HEK293 (cell line): Measurements from ENCODE around the gene FILIP1.

Source experiments
- BCL6B ChIP-seq: fragments of 450-650 bp; formaldehyde crosslinking; IDR thresholded peaks from 2 replicates; pipeline ENCODE4 v1.5.1; 2017; ENCODE audit warnings: missing biosample characterization, missing genetic modification characterization
- GLI4 ChIP-seq: fragments of 450-650 bp; formaldehyde crosslinking; IDR thresholded peaks from 2 replicates; pipeline ENCODE4 v1.5.1; 2016; ENCODE audit warnings: missing biosample characterization, missing genetic modification characterization
- HOXC10 ChIP-seq: sonication (generic); formaldehyde crosslinking; IDR thresholded peaks from 2 replicates; pipeline ENCODE4 v1.8.1; 2023; ENCODE audit warnings: mild to moderate bottlenecking, missing genetic modification reagents
- KLF8 ChIP-seq: fragments of 450-650 bp; formaldehyde crosslinking; IDR thresholded peaks from 2 replicates; pipeline ENCODE4 v1.5.1; 2016; ENCODE audit warnings: missing biosample characterization, missing genetic modification characterization
- REPIN1 ChIP-seq: fragments of 450-650 bp; formaldehyde crosslinking; IDR thresholded peaks from 2 replicates; pipeline ENCODE4 v1.5.1; 2017; ENCODE audit warnings: missing biosample characterization, missing genetic modification characterization, low read depth
- SETDB1 ChIP-seq: IDR thresholded peaks from one replicate; pipeline ENCODE4 v1.6.1; 2017; ENCODE audit warnings: mild to moderate bottlenecking, low read length, moderate library complexity, mixed read lengths; ENCODE audit not compliant: insufficient read length
- TCF7L2 ChIP-seq: IDR thresholded peaks from 2 replicates; pipeline ENCODE4 v1.6.1; 2011; ENCODE audit warnings: low read depth, mild to moderate bottlenecking, inconsistent platforms, low read length, moderate library complexity, borderline replicate concordance
- WT1 ChIP-seq: fragments of 450-650 bp; formaldehyde crosslinking; IDR thresholded peaks from 2 replicates; pipeline ENCODE4 v1.5.1; 2016; ENCODE audit warnings: missing biosample characterization, missing genetic modification characterization
- ZNF114 ChIP-seq: fragments of 450-650 bp; formaldehyde crosslinking; IDR thresholded peaks from 2 replicates; pipeline ENCODE4 v1.5.0; 2017; ENCODE audit warnings: missing biosample characterization, missing genetic modification characterization
- ZNF132 ChIP-seq: fragments of 450-650 bp; formaldehyde crosslinking; IDR thresholded peaks from 2 replicates; pipeline ENCODE4 v1.5.1; 2017; ENCODE audit warnings: missing biosample characterization, missing genetic modification characterization, borderline replicate concordance
- ZNF138 ChIP-seq: fragments of 450-650 bp; formaldehyde crosslinking; IDR thresholded peaks from 2 replicates; pipeline ENCODE4 v1.5.1; 2016; ENCODE audit warnings: missing biosample characterization, missing genetic modification characterization, borderline replicate concordance
- ZNF148 ChIP-seq: fragments of 450-650 bp; formaldehyde crosslinking; IDR thresholded peaks from 2 replicates; pipeline ENCODE4 v1.5.0; 2017; ENCODE audit warnings: missing biosample characterization, missing genetic modification characterization, borderline replicate concordance
- ZNF19 ChIP-seq: fragments of 450-650 bp; formaldehyde crosslinking; IDR thresholded peaks from 2 replicates; pipeline ENCODE4; 2016; ENCODE audit warnings: missing biosample characterization, missing genetic modification characterization, low read depth
- ZNF223 ChIP-seq: fragments of 450-650 bp; formaldehyde crosslinking; IDR thresholded peaks from 2 replicates; pipeline ENCODE4 v1.5.1; 2016; ENCODE audit warnings: missing biosample characterization, missing genetic modification characterization
- ZNF362 ChIP-seq: fragments of 450-650 bp; formaldehyde crosslinking; IDR thresholded peaks from 2 replicates; pipeline ENCODE4 v1.5.1; 2016; ENCODE audit warnings: missing biosample characterization, missing genetic modification characterization
- ZNF366 ChIP-seq: fragments of 450-650 bp; formaldehyde crosslinking; conservative IDR thresholded peaks from 2 replicates; pipeline ENCODE4 v1.5.1; 2016; ENCODE audit warnings: missing biosample characterization, missing genetic modification characterization
- ZNF394 ChIP-seq: fragments of 450-650 bp; formaldehyde crosslinking; IDR thresholded peaks from 2 replicates; pipeline ENCODE4 v1.5.1; 2016; ENCODE audit warnings: missing biosample characterization, missing genetic modification characterization, mild to moderate bottlenecking, moderate library complexity, borderline replicate concordance
- ZNF404 ChIP-seq: fragments of 450-650 bp; formaldehyde crosslinking; IDR thresholded peaks from 2 replicates; pipeline ENCODE4 v1.5.1; 2017; ENCODE audit warnings: missing biosample characterization, missing genetic modification characterization
- ZNF416 ChIP-seq: fragments of 450-650 bp; formaldehyde crosslinking; IDR thresholded peaks from 2 replicates; pipeline ENCODE4 v1.5.1; 2016; ENCODE audit warnings: missing biosample characterization, missing genetic modification characterization
- ZNF513 ChIP-seq: fragments of 450-650 bp; IDR thresholded peaks from 2 replicates; pipeline ENCODE4 v1.5.1; 2018; ENCODE audit warnings: missing biosample characterization, missing genetic modification characterization
- ZNF514 ChIP-seq: fragments of 450-650 bp; formaldehyde crosslinking; IDR thresholded peaks from 2 replicates; pipeline ENCODE4 v1.5.1; 2016; ENCODE audit warnings: missing biosample characterization, missing genetic modification characterization
- ZNF529 ChIP-seq: fragments of 450-650 bp; formaldehyde crosslinking; IDR thresholded peaks from 2 replicates; pipeline ENCODE4 v1.5.1; 2017; ENCODE audit warnings: missing genetic modification characterization, missing biosample characterization; ENCODE audit not compliant: insufficient replicate concordance
- ZNF548 ChIP-seq: fragments of 450-650 bp; formaldehyde crosslinking; IDR thresholded peaks from 2 replicates; pipeline ENCODE4 v1.5.1; 2016; ENCODE audit warnings: missing biosample characterization, missing genetic modification characterization
- ZNF558 ChIP-seq: fragments of 450-650 bp; formaldehyde crosslinking; IDR thresholded peaks from 2 replicates; pipeline ENCODE4 v1.5.1; 2016; ENCODE audit warnings: missing biosample characterization, missing genetic modification characterization
- ZNF560 ChIP-seq: fragments of 450-650 bp; formaldehyde crosslinking; IDR thresholded peaks from 2 replicates; pipeline ENCODE4 v1.5.1; 2017; ENCODE audit warnings: missing biosample characterization, missing genetic modification characterization, borderline replicate concordance
- ZNF571 ChIP-seq: fragments of 450-650 bp; formaldehyde crosslinking; IDR thresholded peaks from 2 replicates; pipeline ENCODE4 v1.5.0; 2017; ENCODE audit warnings: missing biosample characterization, missing genetic modification characterization
- ZNF645 ChIP-seq: fragments of 450-650 bp; formaldehyde crosslinking; IDR thresholded peaks from 2 replicates; pipeline ENCODE4; 2016; ENCODE audit warnings: missing biosample characterization, missing genetic modification characterization
- ZNF664 ChIP-seq: fragments of 450-650 bp; formaldehyde crosslinking; IDR thresholded peaks from 2 replicates; pipeline ENCODE4 v1.5.1; 2016; ENCODE audit warnings: missing biosample characterization, missing genetic modification characterization
- ZNF777 ChIP-seq: fragments of 450-650 bp; formaldehyde crosslinking; IDR thresholded peaks from 2 replicates; pipeline ENCODE4 v1.5.1; 2017; ENCODE audit warnings: missing biosample characterization, missing genetic modification characterization, borderline replicate concordance
- ZNF785 ChIP-seq: fragments of 450-650 bp; formaldehyde crosslinking; IDR thresholded peaks from 2 replicates; pipeline ENCODE4 v1.5.1; 2016; ENCODE audit warnings: missing biosample characterization, missing genetic modification characterization
- ZNF792 ChIP-seq: fragments of 450-650 bp; formaldehyde crosslinking; IDR thresholded peaks from 2 replicates; pipeline ENCODE4 v1.5.1; 2016; ENCODE audit warnings: missing biosample characterization, missing genetic modification characterization
- ZNF843 ChIP-seq: fragments of 450-650 bp; formaldehyde crosslinking; IDR thresholded peaks from 2 replicates; pipeline ENCODE4 v1.5.1; 2016; ENCODE audit warnings: missing biosample characterization, missing genetic modification characterization
- ZXDB ChIP-seq: fragments of 450-650 bp; formaldehyde crosslinking; IDR thresholded peaks from 2 replicates; pipeline ENCODE4 v1.5.1; 2016; ENCODE audit warnings: missing biosample characterization, missing genetic modification characterization

FILIP1 gene

GRCh38 chr6:75243333-75244062 is 250.1 kb downstream of the FILIP1 start, which contains the start of gene COX7A2 (continued):
- TF ChIP-seq BCL6B (tag by site-specific recombination) (no peak), GLI4 (no peak), ZNF571 (tag by site-specific recombination) (no peak), ZXDB (tag by site-specific recombination) (peak; percentile 83), ZNF394 (no peak; the same call in 1 of the 2 replicates), ZNF785 (tag by site-specific recombination) (no peak), ZNF529 (no peak), ZNF777 (tag by site-specific recombination) (peak; percentile 16; the same call in 1 of the 2 replicates), ZNF416 (tag by site-specific recombination) (no peak), ZNF513 (tag by site-specific recombination) (0 out of 2 replicates have a peak, but pooled peaks have one; percentile 18), REPIN1 (tag by site-specific recombination) (no peak), ZNF223 (tag by site-specific recombination) (no peak), SETDB1 (peak; percentile 66), ZNF404 (tag by site-specific recombination) (no peak), TCF7L2 (no peak), ZNF138 (tag by site-specific recombination) (no peak), ZNF132 (no peak), ZNF548 (tag by site-specific recombination) (no peak), KLF8 (tag by site-specific recombination) (peak; percentile 59), WT1 (tag by site-specific recombination) (no peak), ZNF148 (tag by site-specific recombination) (no peak), ZNF560 (no peak), ZNF366 (tag by site-specific recombination) (peak; percentile 48; the same call in 1 of the 2 replicates), ZNF645 (tag by site-specific recombination) (no peak), ZNF114 (tag by site-specific recombination) (no peak), ZNF843 (tag by site-specific recombination) (peak; percentile 50), ZNF664 (tag by site-specific recombination) (no peak), ZNF792 (tag by site-specific recombination) (0 out of 2 replicates have a peak, but pooled peaks have one; percentile 27), ZNF19 (no peak), ZNF558 (tag by site-specific recombination) (peak; percentile 71), ZNF514 (no peak), HOXC10 (CRISPR knock-in tag) (no peak), ZNF362 (tag by site-specific recombination) (no peak)
